ENCODE results near the gene PRSS57. TPM values are rescaled to one million over a fixed set of nuclear protein-coding genes. Genes with fewer than 3 reads are reported as not detected.

The PRSS57 gene
- total RNA-seq, 1 experiment from 2014 or later = not detected

- Histone ChIP-seq H3K4me1 (ENCODE audit: low read length) (no peaks in the 10 kb centered on the region), H3K27ac (ENCODE audit: low read length) (no peak overlapping the region), H3K4me2 (ENCODE audit: low read depth, low read length, poor library complexity, severe bottlenecking) (no peak overlapping the region), H3K4me3 (ENCODE audit: low read length) (no peak overlapping the region), H3K9me2 (replicated peaks; ENCODE audit: insufficient read depth, low read length) (no peaks in the 10 kb centered on the region), H3K79me2 (ENCODE audit: low read length) (peaks cover 41% of the 10 kb centered on the region), H4K20me1 (ENCODE audit: insufficient read depth, low read depth, low read length) (peaks cover 30% of the 10 kb centered on the region), H3K27me3 (ENCODE audit: low read length) (no peaks in the 10 kb centered on the region), H2AFZ (ENCODE audit: low read length) (no peak overlapping the region), H3K9ac (ENCODE audit: low read length) (no peak overlapping the region), H3K36me3 (ENCODE audit: insufficient read depth, low read length) (peaks cover 16% of the 10 kb centered on the region), H3K9me3 (ENCODE audit: low read length) (no peaks in the 10 kb centered on the region)
- DNase-seq = no peak
Measured at GRCh38 chr19:651114-651818, 44.0 kb downstream of the PRSS57 start.

GRCh38 chr19:650121-650520 is 45.1 kb downstream of the PRSS57 start:
- Histone ChIP-seq H3K79me2 (ENCODE audit: low read length) (peaks cover 29% of the 10 kb centered on the region), H3K27me3 (ENCODE audit: low read length) (no peaks in the 10 kb centered on the region), H3K27ac (ENCODE audit: low read length) (no peak overlapping the region), H3K9ac (ENCODE audit: low read length) (no peak overlapping the region), H3K9me2 (replicated peaks; ENCODE audit: insufficient read depth, low read length) (no peaks in the 10 kb centered on the region), H2AFZ (ENCODE audit: low read length) (no peak overlapping the region), H3K36me3 (ENCODE audit: insufficient read depth, low read length) (peaks cover 12% of the 10 kb centered on the region), H3K4me2 (ENCODE audit: low read depth, low read length, poor library complexity, severe bottlenecking) (no peak overlapping the region), H3K4me3 (ENCODE audit: low read length) (no peak overlapping the region), H4K20me1 (ENCODE audit: insufficient read depth, low read depth, low read length) (peaks cover 26% of the 10 kb centered on the region), H3K4me1 (ENCODE audit: low read length) (no peaks in the 10 kb centered on the region), H3K9me3 (ENCODE audit: low read length) (no peaks in the 10 kb centered on the region)
- DNase-seq = no peak

GRCh38 chr19:648904-649801 is 46.1 kb downstream of the PRSS57 start:
- Histone ChIP-seq H3K4me1 (ENCODE audit: low read length) (peaks cover 9% of the 10 kb centered on the region), H3K9ac (ENCODE audit: low read length) (no peak overlapping the region), H3K27me3 (ENCODE audit: low read length) (no peaks in the 10 kb centered on the region), H3K36me3 (ENCODE audit: insufficient read depth, low read length) (peaks cover 7% of the 10 kb centered on the region), H3K9me2 (replicated peaks; ENCODE audit: insufficient read depth, low read length) (no peaks in the 10 kb centered on the region), H3K4me2 (ENCODE audit: low read depth, low read length, poor library complexity, severe bottlenecking) (no peak overlapping the region), H3K27ac (ENCODE audit: low read length) (no peak overlapping the region), H4K20me1 (ENCODE audit: insufficient read depth, low read depth, low read length) (peaks cover 20% of the 10 kb centered on the region), H3K9me3 (ENCODE audit: low read length) (no peaks in the 10 kb centered on the region), H2AFZ (ENCODE audit: low read length) (no peak overlapping the region), H3K4me3 (ENCODE audit: low read length) (no peak overlapping the region), H3K79me2 (ENCODE audit: low read length) (peaks cover 23% of the 10 kb centered on the region)
- DNase-seq = no peak

GRCh38 chr19:648305-648704 is 46.9 kb downstream of the PRSS57 start:
- Histone ChIP-seq H3K4me3 (ENCODE audit: low read length) (no peak overlapping the region), H3K4me2 (ENCODE audit: low read depth, low read length, poor library complexity, severe bottlenecking) (no peak overlapping the region), H4K20me1 (ENCODE audit: insufficient read depth, low read depth, low read length) (peaks cover 11% of the 10 kb centered on the region), H3K79me2 (ENCODE audit: low read length) (peaks cover 14% of the 10 kb centered on the region), H3K36me3 (ENCODE audit: insufficient read depth, low read length) (peaks cover under 1% of the 10 kb centered on the region; the same call in 1 of the 2 replicates), H3K9me3 (ENCODE audit: low read length) (no peaks in the 10 kb centered on the region), H3K27ac (ENCODE audit: low read length) (no peak overlapping the region), H2AFZ (ENCODE audit: low read length) (no peak overlapping the region), H3K27me3 (ENCODE audit: low read length) (no peaks in the 10 kb centered on the region), H3K4me1 (ENCODE audit: low read length) (peaks cover 10% of the 10 kb centered on the region), H3K9me2 (replicated peaks; ENCODE audit: insufficient read depth, low read length) (no peaks in the 10 kb centered on the region), H3K9ac (ENCODE audit: low read length) (no peak overlapping the region)
- DNase-seq = no peak

- H4K20me1 ChIP-seq (ENCODE audit: insufficient read depth, low read depth, low read length) = peaks cover 8% of the 10 kb centered on the region; the same call in 1 of the 2 replicates
- no peaks in the 10 kb centered on the region for H3K9me3 ChIP-seq (ENCODE audit: low read length)
- DNase-seq = no peak
- H3K9me2 ChIP-seq (replicated peaks; ENCODE audit: insufficient read depth, low read length) = no peaks in the 10 kb centered on the region
- H3K27me3 ChIP-seq (ENCODE audit: low read length) = no peaks in the 10 kb centered on the region
- H3K4me2 ChIP-seq (ENCODE audit: low read depth, low read length, poor library complexity, severe bottlenecking) = no peak overlapping the region
- H3K4me3 ChIP-seq (ENCODE audit: low read length) = no peak overlapping the region
- H3K36me3 ChIP-seq (ENCODE audit: insufficient read depth, low read length) = no peaks in the 10 kb centered on the region
- no peak overlapping the region for H3K9ac ChIP-seq (ENCODE audit: low read length)
- H3K79me2 ChIP-seq (ENCODE audit: low read length) = peaks cover 9% of the 10 kb centered on the region
- H3K4me1 ChIP-seq (ENCODE audit: low read length) = peaks cover 10% of the 10 kb centered on the region
- no peak overlapping the region for H2AFZ ChIP-seq (ENCODE audit: low read length)
- H3K27ac ChIP-seq (ENCODE audit: low read length) = no peak overlapping the region
Measured at GRCh38 chr19:647566-648284, 47.5 kb downstream of the PRSS57 start.

- H2AFZ ChIP-seq (ENCODE audit: low read length) = no peak overlapping the region
- H3K4me3 ChIP-seq (ENCODE audit: low read length) = no peak overlapping the region
- H3K36me3 ChIP-seq (ENCODE audit: insufficient read depth, low read length) = no peaks in the 10 kb centered on the region
Measured at GRCh38 chr19:646779-647565, 48.3 kb downstream of the PRSS57 start.

GRCh38 chr19:645912-646778 is 49.1 kb downstream of the PRSS57 start:
- H3K27me3 ChIP-seq (ENCODE audit: low read length) = no peaks in the 10 kb centered on the region
- no peak overlapping the region for H2AFZ ChIP-seq (ENCODE audit: low read length)
- no peak overlapping the region for H3K4me2 ChIP-seq (ENCODE audit: low read depth, low read length, poor library complexity, severe bottlenecking)
- no peak for DNase-seq
- H4K20me1 ChIP-seq (ENCODE audit: insufficient read depth, low read depth, low read length) = 0 out of 2 replicates have a peak, but pooled peaks cover 8% of the 10 kb centered on the region
- no peak overlapping the region for H3K27ac ChIP-seq (ENCODE audit: low read length)
- no peaks in the 10 kb centered on the region for H3K79me2 ChIP-seq (ENCODE audit: low read length)
- peaks cover 10% of the 10 kb centered on the region for H3K4me1 ChIP-seq (ENCODE audit: low read length)
- no peaks in the 10 kb centered on the region for H3K9me3 ChIP-seq (ENCODE audit: low read length)
- H3K4me3 ChIP-seq (ENCODE audit: low read length) = no peak overlapping the region
- no peaks in the 10 kb centered on the region for H3K9me2 ChIP-seq (replicated peaks; ENCODE audit: insufficient read depth, low read length)
- H3K36me3 ChIP-seq (ENCODE audit: insufficient read depth, low read length) = no peaks in the 10 kb centered on the region
- H3K9ac ChIP-seq (ENCODE audit: low read length) = no peak overlapping the region

More at GRCh38 chr19:646779-647565, 48.3 kb downstream of the PRSS57 start:
- Histone ChIP-seq H3K79me2 (ENCODE audit: low read length) (peaks cover 3% of the 10 kb centered on the region; the same call in 1 of the 2 replicates), H3K27me3 (ENCODE audit: low read length) (no peaks in the 10 kb centered on the region), H3K4me1 (ENCODE audit: low read length) (peaks cover 10% of the 10 kb centered on the region), H3K9me3 (ENCODE audit: low read length) (no peaks in the 10 kb centered on the region), H3K9ac (ENCODE audit: low read length) (no peak overlapping the region), H3K27ac (ENCODE audit: low read length) (no peak overlapping the region), H4K20me1 (ENCODE audit: insufficient read depth, low read depth, low read length) (0 out of 2 replicates have a peak, but pooled peaks cover 8% of the 10 kb centered on the region), H3K9me2 (replicated peaks; ENCODE audit: insufficient read depth, low read length) (no peaks in the 10 kb centered on the region), H3K4me2 (ENCODE audit: low read depth, low read length, poor library complexity, severe bottlenecking) (no peak overlapping the region)
- no peak for DNase-seq
